Neural cell (in vitro differentiated cells): ENCODE results near the gene ZNF559.

Experiments
- CTCF ChIP-seq: fragments of 450-650 bp; IDR thresholded peaks from 2 replicates; pipeline ENCODE4 v1.5.1; 2014; ENCODE audit warnings: antibody characterized with exemption, mild to moderate bottlenecking, moderate library complexity; ENCODE audit not compliant: poor library complexity, severe bottlenecking
- EZH2 ChIP-seq: fragments of 200-600, 300-800 bp; shearing (Covaris generic), sonication (generic); IDR thresholded peaks from 2 replicates; pipeline ENCODE4 v1.6.1; 2014; ENCODE audit warnings: antibody characterized with exemption, low read length, borderline replicate concordance, mild to moderate bottlenecking; ENCODE audit not compliant: insufficient read depth, poor library complexity, severe bottlenecking

- no peak for TF ChIP-seq CTCF
- TF ChIP-seq EZH2, result no peak
Measured at GRCh38 chr19:9329999-9330398, 6.0 kb downstream of the ZNF559 start.
